GM12872 (cell line): ENCODE data around the gene ZMYND19.

Experiments
- CTCF ChIP-seq: IDR thresholded peaks from 3 replicates; pipeline ENCODE4 v1.5.1; 2011; ENCODE audit warnings: low read depth, mild to moderate bottlenecking, low read length, moderate library complexity; ENCODE audit not compliant: insufficient read depth

Gene ZMYND19

GRCh38 chr9:137590469-137591383 is at the start of gene ZMYND19:
Gene ZMYND19 (minus strand): TSS chr9:137590512. CDS start chr9:137590263, 249 bp downstream.
- no peak for TF ChIP-seq CTCF

- no peak for TF ChIP-seq CTCF
These were observed 49.2 kb upstream of the ZMYND19 start for GRCh38 chr9:137639303-137640051.

GRCh38 chr9:137638680-137639079 is 48.4 kb upstream of the ZMYND19 start:
- no peak for TF ChIP-seq CTCF

- TF ChIP-seq CTCF = no peak
These were observed 43.7 kb upstream of the ZMYND19 start for GRCh38 chr9:137634016-137634415.

- no peak for TF ChIP-seq CTCF
These were observed 42.2 kb upstream of the ZMYND19 start for GRCh38 chr9:137632230-137633161.

- TF ChIP-seq CTCF = no peak
These were observed 41.3 kb upstream of the ZMYND19 start for GRCh38 chr9:137631345-137632229.
